Measurements from ENCODE around the gene DYNLT4.

DNA sequence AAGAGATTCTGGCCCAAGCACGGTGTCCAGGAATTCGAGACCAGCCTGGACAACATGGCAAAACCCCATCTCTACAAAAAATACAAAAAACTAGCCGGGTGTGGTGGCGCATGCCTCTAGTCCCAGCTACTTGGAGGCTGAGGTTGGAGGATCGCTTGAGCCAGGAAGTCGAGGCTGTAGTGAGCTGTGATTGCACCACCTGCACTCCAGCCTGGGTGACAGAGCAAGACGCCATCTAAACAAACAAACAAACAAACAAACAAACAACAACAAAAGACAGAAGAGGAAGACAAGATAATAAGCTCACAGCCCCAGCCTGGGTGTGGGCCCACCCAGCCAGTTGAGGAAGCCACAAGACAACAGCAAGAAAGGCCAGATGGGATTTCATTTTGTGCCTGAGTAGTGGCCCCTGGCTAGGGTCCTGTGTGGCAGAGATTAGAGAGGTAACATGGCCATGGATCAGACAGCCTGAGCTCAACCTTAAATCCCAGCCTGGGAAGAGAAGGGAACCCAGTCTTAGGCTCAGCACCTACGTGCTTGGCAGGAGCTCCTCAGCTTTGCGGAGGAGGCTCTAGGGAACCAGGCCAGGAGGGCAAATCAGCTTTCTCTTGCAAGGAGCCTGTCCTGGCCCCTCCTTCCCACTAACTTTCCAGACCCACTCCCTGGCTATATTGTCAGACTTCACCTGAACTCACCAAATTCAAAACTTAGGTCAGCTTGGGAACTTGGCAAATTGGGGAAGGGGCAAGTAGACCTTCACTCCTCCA, 14.2 kb downstream of the DYNLT4 start:
- TF ChIP-seq EZH2phosphoT487 (IDR thresholded peaks at IDR 0.05; ENCODE audit: low read depth), result no peak
- TF ChIP-seq, protein P1, sequence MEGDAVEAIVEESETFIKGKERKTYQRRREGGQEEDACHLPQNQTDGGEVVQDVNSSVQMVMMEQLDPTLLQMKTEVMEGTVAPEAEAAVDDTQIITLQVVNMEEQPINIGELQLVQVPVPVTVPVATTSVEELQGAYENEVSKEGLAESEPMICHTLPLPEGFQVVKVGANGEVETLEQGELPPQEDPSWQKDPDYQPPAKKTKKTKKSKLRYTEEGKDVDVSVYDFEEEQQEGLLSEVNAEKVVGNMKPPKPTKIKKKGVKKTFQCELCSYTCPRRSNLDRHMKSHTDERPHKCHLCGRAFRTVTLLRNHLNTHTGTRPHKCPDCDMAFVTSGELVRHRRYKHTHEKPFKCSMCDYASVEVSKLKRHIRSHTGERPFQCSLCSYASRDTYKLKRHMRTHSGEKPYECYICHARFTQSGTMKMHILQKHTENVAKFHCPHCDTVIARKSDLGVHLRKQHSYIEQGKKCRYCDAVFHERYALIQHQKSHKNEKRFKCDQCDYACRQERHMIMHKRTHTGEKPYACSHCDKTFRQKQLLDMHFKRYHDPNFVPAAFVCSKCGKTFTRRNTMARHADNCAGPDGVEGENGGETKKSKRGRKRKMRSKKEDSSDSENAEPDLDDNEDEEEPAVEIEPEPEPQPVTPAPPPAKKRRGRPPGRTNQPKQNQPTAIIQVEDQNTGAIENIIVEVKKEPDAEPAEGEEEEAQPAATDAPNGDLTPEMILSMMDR (IDR thresholded peaks at IDR 0.05; ENCODE audit: low read depth, low read length), result no peak
